ENCODE results near the gene C16orf46.

C16orf46 gene

GRCh38 chr16:81012974-81013373 is 64.1 kb downstream of the C16orf46 start:
- no peak for DNase-seq (ENCODE audit: low read depth, low spot score)
- Histone ChIP-seq H3K9me3 (ENCODE audit: insufficient read depth, low read length) (no peaks in the 10 kb centered on the region), H3K9ac (ENCODE audit: insufficient read length, low read depth) (no peak overlapping the region), H3K36me3 (ENCODE audit: insufficient read depth, insufficient read length, low read length) (peaks cover 92% of the 10 kb centered on the region), H3K4me1 (ENCODE audit: insufficient read depth, insufficient read length) (no peaks in the 10 kb centered on the region), H3K4me3 (ENCODE audit: insufficient read length, low read depth) (no peak overlapping the region), H3K27me3 (ENCODE audit: insufficient read depth, insufficient read length) (no peaks in the 10 kb centered on the region)
- TF ChIP-seq SUZ12 (IDR thresholded peaks at IDR 0.05; ENCODE audit: extremely low read depth, insufficient read depth, insufficient read length), result no peak
- no peak for TF ChIP-seq ZNF274 (IDR thresholded peaks at IDR 0.05; ENCODE audit: low read depth, low read length)
- no peak for TF ChIP-seq YY1 (IDR thresholded peaks at IDR 0.05; ENCODE audit: insufficient read depth, insufficient read length)

Measured in NT2/D1 (cell line).